ENCODE data around the gene CD3E.

The CD3E gene

GRCh38 chr11:118304568-118305248, at the start of gene CD3E:
TSS of gene CD3E (plus strand) at chr11:118304730. CDS start at chr11:118304953, 223 bp downstream.
- no peak for DNase-seq

DNA sequence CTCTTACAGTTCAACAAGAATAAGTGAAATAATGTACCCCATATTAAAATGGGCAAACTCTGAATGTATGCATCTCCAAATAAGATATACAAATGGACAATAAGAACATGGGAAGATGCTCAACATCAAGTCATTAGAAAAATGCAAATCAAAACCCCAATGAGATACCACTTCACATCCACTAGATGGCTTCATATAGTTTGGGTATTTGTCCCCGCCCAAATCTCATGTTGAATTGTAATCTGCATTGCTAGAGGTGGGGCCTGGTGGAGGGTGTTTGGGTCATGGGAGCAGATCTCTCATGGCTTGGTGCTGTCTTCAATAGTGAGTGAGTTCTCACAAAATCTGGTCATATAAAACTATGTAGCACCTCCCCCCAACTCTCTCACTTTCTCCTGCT, 46.1 kb upstream of the CD3E start:
- DNase-seq = peak; percentile 42

- DNase-seq = no peak
These were observed 45.4 kb upstream of the CD3E start for GRCh38 chr11:118259138-118259537.

- no peak for DNase-seq
These were observed 44.2 kb upstream of the CD3E start for GRCh38 chr11:118260353-118260752.

DNA sequence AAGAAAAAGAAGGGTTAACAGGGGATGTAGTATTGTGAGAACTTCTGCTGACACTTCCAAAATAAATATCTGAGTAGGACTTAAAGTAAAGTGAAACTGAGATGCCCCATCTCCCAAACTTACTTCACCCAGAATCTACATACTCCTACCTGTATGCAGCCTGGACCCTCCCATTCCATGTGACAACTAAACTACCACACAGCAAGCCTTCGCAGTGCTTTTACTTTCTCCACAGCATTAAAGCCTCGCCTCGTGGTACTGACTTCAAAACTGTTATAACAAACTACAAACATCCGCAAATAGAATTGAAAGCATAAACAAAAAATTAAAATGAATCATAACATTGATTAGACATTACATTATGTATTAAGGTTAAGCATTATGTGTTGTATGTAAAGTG, 41.4 kb upstream of the CD3E start:
- DNase-seq = no peak

DNA sequence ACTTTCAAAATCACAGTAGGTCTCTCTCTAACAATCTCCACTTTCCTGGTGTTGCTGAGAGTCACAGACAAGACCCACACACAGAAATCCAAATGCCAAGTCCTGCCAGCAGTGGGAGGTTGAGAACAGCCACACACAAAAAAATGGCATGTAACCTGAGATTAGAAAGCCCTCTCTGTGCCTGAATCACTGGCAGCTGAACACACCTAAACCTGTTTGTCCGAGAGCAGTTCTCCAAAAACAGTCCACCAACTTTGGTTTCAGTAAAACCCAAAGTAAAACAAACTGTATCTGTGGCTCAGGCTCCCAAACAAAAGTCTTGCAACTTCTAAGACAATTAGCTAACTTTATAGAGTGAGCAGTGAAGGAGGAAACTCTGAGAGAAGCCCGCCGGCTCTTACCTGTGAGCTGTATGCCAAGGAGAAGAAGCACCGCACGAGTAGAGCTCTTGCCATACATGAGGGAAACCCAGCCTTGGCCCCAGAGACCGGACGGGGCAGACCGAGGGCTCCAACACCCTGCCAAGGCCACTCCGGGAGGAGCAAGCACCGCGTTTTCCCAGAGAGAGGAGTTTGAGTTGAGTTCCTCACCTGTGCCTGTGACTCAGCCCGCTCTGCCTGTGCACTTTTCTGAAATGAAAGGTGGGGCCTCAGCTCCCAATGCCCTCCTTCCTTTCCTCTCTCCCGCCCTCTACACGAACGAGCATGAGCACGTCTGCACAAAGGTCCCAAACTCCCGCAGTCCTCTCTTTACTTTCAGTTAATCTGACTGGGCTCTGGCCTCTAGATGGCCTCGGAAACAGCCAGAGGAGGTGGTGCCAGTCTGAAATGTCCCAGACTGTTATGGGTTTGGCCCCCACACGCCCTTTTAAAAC, 40.6 kb upstream of the CD3E start, which contains the start of gene MPZL2:
Gene MPZL2 (minus strand): TSS at position 603 of the 874 bp plus-strand sequence. CDS start 144 bp downstream, at position 459.
- peak; percentile 28 for DNase-seq

GRCh38 chr11:118264569-118265465, 39.7 kb upstream of the CD3E start:
- no peak for DNase-seq

GRCh38 chr11:118265954-118266353, 38.6 kb upstream of the CD3E start:
- no peak for DNase-seq

DNA sequence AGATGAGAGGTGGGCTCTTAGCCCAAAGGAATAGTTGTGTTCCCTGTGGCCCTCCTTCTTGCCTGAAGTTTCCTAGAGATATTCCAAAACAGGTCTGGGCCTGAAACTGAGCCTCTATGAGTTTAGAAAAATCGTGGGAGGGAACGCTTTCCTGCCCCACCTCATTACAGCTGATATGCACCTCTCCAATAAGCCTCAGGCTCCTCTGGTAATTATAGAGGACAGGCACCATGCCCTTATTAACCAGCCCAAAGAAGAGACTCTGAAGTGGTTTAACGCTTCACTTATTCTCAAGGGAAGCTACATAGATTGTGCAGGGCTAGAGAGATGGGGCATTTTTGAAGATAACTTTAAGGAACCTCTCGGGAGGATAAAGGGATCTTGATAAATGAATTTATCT, 37.0 kb upstream of the CD3E start:
- no peak for DNase-seq

DNA sequence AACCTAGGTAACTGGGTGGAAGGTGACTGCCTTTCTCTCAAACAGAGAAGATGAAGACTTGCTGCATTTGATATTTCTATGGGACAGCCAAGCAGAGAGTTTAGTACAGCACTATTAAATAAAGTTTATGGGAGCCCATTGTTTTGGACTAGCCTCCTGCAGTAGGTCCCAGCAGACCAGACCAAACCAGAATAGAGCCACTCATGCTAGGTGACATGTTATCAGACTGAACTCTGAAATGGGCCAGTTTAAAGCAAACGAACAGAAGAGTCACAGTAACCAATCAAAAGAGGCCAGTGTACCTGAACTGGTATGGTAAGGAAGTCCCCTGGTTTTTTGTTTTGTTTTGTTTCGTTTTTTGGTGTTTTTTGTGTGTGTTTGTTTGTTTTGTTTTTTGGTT, 32.5 kb upstream of the CD3E start:
- no peak for DNase-seq

DNA sequence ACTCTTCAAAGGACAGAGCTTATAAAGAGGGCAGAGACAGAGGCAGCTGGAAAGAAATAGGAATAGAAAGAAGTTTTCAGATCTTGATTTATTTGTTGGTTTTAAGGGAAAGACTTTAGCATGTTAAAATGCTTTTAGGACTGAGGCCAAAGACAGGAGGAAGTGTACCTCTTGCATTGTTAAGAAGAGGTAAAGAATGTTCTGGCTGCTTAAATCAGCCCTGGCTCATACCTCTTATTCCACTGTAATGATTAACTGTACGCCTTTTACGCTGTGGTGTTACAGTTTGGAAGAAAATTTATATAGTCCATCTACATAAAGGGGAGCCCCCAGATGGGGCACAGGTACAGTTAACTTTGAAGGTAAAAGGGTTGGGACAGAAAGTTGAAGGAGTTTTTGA, 30.3 kb upstream of the CD3E start:
- DNase-seq = no peak

- no peak for DNase-seq
These were observed 29.4 kb upstream of the CD3E start for GRCh38 chr11:118275176-118275575.

- DNase-seq = no peak
These were observed 28.1 kb upstream of the CD3E start for GRCh38 chr11:118276422-118276821.

- DNase-seq = no peak
These were observed 27.2 kb upstream of the CD3E start for GRCh38 chr11:118277312-118277711.

- no peak for DNase-seq
These were observed 23.2 kb upstream of the CD3E start for GRCh38 chr11:118281284-118281683.

- DNase-seq = peak; percentile 45
These were observed 21.9 kb upstream of the CD3E start for GRCh38 chr11:118282606-118283005.

DNA sequence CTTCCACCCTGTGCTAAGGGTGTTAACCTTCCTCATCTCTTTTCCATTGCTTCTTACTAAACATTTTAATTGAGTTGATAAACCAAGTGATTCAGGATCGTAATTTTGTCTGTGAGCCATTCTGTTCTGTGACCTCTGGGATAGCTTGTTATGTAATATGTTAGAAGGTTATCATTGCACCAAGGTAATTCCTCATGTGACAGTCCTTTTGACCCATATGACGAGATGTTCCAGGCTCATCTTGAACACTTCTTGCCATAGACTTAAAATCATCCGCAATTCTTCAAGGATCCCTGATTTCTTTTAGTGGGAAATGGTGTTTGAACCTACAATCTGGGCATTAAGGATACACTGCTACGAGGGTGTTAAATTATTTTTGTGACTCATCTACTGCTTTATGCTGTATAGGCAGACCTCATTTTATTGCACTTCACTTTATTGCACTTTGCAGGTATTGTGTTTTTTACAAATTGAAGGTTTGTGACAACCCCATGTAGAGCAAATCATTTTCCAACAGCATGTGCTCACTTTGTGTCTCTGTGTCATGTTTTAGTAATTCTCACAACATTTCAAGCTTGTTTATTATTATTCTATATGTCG, 21.4 kb upstream of the CD3E start:
- DNase-seq = no peak

GRCh38 chr11:118283756-118284350, 20.7 kb upstream of the CD3E start:
- DNase-seq = peak; percentile 38

- DNase-seq = no peak
These were observed 18.0 kb upstream of the CD3E start for GRCh38 chr11:118286545-118286944.

GRCh38 chr11:118287006-118287405, 17.5 kb upstream of the CD3E start:
- no peak for DNase-seq

- DNase-seq = no peak
These were observed 15.1 kb upstream of the CD3E start for GRCh38 chr11:118289401-118289800.

DNA sequence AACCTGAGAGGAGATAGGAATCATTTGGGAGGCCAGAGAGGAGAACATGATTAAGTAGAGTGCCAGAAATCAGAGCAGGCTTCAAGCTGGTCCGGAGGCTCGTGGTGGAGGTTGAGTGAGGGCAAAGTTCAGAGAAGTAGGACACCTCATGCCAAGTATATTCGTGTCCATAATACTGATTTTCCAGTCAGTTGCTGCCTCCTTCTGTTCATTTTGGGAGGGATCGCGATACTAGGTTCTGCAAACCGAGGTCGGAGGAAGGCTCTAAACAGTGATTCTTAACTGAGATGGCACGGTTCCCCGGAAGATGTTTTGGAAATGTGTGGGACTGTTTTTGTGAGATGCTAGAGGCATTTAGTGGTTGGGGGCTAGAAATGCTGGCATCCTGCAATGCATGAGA, 13.6 kb upstream of the CD3E start:
- DNase-seq = peak; percentile 61

All from hematopoietic multipotent progenitor cell treated with erythropoietin and hydrocortisone succinate and interleukin-3 and kit ligand, for 6 days (in vitro differentiated cells).